Ecto neural progenitor cell (in vitro differentiated cells): ENCODE results near the gene SMARCB1.

Experiments
- DNase-seq: peaks from one replicate; pipeline ENCODE4 v3.0.0-alpha.2; 2018; ENCODE audit warnings: low spot score

SMARCB1 gene

DNA sequence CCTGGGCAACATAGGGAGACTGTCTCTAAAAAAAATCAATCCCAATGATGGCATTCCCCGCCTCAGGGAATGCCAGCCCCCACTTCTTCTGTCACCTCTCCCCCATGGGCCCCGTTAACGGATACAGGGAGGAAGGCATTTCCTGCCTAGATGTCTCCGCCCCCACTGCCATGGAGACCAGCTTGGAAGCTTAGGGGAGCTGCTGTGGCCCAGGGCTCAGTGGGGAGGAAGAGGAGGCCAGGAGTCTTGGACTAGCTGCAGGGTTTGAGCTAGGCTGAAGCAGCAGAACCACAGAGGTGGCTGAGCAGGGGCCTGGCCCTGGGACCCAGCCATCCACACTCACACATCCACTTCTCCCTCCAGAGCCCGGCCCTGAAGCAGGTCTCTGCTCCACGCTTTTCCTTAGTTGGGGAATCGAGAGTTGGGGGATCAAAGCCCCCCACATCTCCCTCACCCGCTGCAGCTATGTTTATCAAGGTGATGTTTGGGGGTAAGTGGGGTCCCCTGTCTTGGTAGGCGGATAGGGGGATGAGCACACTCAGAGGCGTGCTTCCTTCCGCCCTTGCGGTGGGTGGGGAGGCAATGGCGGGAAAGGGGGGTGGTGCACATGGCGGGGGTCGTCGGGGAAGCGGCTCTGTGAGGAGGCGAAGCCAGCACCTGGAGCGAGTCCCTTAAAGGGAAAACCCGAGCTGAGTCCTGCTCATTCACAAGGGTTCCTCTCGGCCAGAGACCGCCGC lies 23.8 kb upstream of the SMARCB1 start, which contains the start of gene C22orf15:
Gene C22orf15 (plus strand): TSS at position 149 of the 737 bp plus-strand sequence. CDS start 317 bp downstream, at position 466.
- no peak for DNase-seq

DNA sequence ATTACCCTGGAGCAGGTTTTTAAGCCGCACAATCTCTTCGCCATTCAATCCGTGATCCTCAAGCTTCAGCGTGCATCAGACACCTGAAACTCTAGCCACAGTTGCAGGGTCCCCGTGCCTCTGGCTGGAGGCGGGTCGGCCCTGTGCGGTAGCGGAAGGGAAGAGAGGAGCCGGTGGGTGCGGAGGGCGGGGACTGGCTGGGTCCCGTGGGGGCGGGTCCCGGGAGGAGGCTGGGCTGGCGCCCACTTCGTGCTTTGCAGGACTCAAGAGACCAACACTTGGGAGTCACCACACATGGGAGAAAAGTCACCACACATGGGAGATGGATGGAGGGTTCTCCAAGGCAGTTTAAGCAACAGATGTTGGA lies 23.2 kb upstream of the SMARCB1 start:
- DNase-seq, result no peak

DNA sequence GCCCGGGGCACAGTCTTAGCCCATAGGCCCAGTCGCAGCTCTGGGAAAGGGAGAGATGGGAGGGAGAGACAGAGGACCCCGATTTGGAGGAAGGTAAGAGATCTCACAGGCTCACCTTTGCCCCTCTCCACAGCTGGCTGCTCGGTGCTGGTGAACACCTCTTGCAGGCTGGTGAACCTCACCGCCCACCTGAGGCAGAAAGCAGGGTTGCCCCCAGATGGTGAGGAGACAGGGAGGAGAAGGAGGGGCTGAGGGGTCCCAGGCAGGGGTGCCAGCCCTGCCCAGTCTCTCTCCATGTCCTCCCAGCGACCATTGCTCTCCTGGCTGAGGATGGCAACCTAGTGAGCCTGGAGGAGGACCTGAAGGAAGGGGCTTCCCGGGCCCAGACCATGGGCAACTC lies 22.8 kb upstream of the SMARCB1 start:
- no peak for DNase-seq

DNA sequence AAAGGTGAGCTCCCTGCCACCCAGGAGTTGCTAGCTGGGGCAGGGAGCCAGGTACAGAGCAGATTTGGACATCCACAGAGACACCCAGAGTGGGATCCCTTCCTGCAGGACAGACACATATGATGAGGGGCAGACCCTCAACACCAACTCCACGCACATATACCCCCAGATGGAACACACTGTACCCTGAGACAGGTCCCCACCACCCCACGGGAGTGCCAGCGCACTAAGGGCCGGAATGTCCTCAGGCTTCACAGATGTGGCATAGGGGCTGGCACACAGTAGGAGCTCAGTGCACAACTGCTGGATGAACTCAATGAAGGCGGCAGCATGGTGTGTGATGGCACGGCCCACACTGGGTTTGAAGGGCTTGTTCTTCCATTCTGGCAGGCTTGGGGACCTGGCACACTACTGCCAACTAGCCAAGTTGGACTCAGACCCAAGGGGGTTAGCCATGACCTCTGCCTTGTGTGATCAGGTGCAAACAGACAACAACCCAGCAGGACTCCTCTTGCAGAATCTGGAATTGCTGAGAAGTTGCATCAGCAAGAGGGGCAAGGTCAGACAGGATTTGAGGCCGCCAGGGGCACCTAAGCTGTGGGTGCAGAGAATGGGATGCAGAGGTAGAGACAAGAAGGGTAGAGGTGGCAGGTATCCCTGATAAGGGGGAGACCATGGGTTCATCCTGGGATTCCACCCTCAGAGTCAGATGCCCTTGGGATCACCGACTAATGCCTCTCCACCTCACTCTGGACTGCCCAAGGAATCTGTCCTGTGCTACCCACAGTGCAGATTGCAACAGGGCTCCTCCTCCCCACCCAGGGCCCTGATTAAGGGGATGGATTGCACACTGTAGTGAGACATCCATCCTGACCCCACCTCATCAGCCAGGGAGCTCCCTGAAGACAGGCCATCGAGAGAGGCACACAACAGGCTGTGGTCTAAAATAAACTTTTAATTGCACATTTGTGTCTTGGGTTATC lies 21.6 kb upstream of the SMARCB1 start:
- no peak for DNase-seq

DNA sequence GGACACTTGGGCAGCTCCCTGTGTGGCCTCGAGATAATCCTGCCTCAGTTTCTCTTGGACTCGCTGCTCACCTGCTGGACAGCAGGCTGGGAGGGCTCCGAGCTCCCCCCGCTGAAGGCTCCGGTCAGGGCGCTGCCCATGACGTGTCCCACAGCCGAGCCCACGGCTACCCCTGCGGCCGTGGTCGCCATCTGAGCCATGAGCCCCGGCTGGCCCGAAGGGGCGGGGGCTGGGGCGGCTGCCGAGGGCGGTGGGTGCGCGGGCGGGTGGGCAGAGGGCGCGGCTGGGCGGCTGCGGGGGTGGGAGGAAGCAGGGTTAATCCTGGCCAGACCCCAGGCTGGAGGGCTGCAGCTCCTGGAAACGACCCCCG lies 19.5 kb upstream of the SMARCB1 start:
- peak; percentile 65 for DNase-seq

DNA sequence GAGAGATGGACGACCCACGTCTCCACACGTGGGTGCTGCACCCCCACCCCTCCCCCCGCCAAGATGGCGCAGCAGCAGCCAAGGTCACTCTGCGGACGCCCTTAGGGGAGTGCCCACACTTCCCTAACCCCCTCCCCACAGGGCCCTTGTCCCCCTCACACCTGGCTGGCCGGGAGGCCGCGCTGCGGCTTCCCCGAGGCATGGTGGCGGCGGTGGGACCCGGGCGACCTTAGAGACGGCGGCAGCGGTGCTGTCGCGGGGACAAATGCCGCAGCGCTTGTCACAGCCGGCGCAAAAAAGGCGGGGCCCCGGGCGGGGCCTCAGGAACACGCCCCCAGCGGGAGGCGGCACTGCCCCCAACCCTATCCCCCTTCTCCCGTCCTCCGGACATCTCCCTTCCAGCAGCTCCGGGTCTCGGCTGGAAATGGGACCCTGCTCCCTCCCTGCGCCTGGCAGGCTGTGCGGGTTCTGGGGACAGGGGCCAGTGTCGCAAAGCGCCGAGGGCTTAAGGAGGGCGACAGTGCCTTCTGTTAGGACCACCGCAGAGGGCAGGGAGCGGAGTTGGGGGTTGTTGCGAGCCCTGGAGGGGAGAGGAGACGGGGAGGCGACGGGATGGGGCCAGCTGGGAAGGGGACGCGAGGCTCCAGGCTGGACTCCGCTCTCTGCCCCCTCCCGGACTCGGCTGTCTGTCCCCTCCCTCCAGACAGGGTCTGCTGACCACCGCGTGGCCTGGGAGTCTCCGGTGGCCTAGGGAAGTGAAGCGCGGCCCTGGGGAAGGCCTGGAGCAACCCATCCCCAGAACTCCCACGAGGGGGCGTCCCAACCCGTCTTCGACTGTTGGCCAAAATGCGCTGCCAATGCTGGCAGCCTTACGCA lies 18.9 kb upstream of the SMARCB1 start, which contains the start of gene CHCHD10:
Gene CHCHD10 (minus strand): TSS at position 300 of the 876 bp plus-strand sequence. CDS start 98 bp downstream, at position 202.
- peak; percentile 92 for DNase-seq

DNA sequence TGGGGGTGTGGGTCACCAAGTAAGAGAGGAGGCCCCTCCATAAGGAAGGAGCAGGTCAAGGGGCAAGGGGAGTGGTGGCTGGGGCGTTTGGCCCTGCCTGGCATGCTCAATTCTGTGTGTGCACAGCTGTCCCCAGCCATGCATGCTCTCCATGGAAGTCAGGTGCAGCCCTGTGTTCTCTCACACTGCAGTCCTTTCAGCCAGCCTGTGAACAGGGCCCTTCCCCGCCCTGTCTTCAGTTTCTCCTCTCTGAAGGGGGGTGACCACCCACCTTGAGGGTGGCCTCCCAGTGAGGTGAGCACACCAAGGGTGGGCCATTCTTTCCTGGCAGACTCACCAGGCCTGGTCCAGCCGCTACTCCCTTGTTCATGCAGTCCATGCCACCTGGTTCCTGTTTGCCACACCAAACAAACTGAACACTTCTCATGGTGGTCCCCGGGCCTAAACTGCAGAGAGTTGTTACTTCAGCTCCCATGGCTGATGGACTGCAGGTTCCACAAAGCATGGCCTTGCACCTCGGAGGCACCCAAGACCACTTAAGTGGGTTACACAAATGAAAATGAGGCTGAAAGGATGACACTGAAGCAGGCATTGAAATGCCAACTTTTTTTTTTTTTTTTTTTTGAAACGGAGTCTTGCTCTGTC lies 17.3 kb upstream of the SMARCB1 start:
- DNase-seq, result no peak

DNA sequence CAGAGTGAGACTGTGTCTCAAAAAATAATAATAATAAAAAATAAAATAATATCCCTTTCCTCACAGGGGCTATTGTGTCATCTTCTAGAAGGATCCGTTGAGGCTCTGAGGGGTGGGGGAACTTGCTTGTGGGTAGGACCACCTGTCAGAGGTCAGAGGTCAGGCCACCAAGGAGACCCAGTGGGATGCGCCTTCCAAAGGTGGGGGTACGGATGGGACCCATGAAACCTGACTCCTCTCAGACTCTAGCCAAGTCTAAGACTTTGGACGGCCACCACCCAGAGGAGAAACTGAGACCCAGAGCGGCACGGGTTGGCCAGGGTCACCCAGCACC lies 14.5 kb upstream of the SMARCB1 start:
- no peak for DNase-seq

DNA sequence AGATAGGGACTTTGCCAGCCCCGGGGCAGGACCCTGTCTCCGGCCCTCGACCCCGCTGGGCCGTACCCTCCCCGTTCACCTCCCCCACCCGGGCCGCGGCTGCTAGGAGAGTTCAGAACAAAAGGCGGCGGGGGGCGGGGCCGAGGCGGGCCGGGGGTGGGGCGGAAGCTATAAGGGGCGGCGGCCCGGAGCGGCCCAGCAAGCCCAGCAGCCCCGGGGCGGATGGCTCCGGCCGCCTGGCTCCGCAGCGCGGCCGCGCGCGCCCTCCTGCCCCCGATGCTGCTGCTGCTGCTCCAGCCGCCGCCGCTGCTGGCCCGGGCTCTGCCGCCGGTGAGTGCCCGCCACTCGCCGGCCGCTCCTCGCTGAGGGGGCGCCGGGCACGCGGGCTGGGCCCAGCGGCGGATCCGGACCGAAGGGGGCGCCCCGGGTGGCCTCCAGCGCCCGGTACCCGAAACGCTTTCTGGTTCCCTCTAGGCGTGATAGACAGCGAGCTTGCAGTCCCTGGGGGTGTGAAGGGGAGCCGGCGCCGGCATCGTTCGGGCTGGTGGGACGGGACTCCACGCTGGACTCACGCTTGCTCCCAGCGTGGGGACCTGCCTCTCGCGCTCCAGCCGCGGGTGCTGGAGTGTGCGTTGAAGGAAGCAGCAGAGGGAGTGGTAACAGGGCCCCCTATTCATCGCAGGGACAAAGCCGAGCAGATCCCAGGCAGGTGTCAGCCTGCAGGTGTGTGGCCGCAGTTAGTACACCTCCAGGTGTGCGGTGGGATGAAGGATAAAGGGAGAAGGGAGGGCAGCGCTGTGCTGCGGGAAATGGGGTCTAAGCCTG lies 13.9 kb upstream of the SMARCB1 start, which contains the start of gene MMP11:
Gene MMP11 (plus strand): TSS at position 201 of the 825 bp plus-strand sequence. CDS start 22 bp downstream, at position 223.
- DNase-seq, result peak; percentile 84

DNA sequence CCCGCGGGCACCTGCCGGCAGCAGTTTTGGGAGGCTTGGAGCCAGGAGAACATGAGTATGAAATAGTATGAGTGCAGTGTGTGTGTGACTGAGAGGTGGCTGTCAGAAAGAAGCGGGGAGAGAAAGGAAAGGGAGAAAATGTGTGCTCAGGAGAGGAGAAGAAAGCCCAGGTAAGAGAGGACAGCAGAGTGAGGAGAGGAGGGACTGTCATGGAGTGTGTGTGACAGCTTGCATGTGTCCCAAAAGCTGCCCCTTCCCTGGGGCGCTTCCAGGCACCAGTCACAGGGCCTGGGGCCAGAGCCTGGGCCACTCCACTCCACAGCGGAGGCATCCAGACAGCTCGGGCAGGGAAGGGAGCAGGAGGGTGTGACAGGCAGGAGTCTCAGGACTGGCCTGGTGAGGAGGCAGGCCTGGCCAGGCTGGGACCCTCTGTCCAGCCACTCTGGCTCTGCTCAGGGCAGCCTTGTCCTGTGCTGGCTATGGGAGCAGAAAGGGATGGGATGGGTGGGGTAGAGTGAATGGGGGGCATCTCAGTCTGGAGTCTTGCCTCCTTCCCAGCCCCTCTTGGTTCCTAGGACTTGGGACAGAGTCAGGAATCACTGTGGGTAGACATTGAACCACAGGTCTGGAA lies 13.2 kb upstream of the SMARCB1 start:
- no peak for DNase-seq

DNA sequence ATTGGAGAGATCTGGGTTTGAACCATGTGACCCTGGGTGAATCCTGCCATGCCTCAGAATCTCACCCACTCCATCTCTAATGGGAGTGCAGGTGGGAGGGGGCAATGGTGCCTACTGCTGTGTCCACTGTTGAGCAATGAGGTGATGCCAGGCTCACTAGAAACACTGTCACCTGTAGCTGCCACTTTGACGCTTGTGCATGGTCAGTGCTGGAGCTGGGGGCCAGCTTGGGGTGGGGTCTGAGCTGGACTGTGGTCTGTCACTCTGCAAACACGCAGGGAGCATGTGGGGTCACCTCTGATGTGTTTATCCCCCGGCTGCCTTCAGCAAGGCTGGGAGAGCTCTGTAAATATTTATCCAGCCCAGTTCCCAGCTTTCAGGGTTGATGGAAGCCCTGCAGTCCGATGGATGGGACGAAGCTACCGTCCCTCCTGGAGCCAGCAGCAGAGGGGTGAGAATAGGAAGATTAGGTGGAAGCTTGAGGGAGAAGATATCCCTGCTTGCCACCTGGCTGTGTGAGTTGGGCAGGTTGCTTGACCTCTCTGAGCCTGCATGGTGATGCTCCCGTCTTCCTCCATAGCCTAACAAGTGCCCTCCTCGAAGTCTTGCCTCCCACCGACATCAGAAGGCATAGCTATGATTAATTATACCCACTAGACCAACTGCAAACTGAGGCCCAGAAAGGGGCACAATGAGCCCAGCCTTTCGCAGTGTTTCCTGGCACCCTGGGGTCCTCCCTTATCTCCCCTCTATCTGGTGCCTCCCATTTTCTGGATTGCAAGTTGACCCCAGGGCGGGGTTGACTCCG lies 12.4 kb upstream of the SMARCB1 start:
- no peak for DNase-seq

DNA sequence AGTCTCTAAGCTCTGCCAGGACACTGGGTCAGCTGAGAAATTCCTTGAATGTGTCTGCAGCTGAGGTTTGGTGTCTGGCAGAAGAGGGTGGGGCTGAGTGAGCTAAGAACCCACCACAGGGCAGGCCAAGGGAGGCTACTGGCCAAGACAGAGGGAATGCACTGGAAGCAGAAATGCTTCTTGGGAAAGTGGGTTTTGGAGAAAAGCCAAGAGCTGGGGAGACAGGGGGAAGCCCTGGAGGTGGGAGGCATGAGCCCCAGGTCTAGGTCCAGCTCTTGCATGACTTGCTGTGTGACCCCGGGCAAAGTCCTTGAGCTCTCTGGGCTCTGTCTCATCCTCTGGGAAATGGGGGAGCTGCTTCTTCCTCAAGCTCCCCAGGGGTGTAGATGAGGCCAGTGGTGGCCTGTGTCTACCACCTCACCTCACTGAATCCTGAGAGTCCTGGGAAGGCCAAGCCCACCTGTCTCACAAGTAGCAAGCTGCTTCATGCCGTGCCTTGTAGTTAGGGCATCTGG lies 11.8 kb upstream of the SMARCB1 start:
- peak; percentile 53 for DNase-seq

DNA sequence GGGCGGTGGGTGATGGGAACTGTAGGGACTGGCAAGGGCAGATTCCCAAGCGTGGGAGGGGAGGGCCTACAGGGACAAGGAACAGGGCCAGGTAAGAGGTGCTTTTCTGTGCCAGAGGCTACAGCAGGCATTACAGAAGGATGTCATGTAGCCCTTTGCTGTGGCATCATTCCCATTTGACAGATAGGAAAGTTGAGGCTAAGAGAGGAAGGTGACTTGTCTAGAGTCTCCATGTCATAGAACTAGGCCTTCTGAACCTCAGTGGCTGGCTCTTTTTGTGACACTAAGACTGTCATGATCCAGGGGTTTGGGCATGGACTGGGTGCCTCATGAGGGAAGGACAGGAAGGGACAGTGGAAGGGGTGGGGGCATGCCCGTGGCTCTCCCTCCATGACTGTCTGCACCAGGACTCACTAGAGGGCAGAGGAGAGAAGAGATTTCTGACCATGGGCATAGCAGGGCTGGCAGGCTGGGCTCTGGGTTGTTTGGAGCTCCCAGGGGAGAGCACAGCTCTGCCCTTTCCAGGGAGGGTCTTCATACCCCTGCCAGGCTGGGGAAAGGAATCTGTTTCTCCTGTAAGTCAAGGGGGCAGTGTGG lies 10.9 kb upstream of the SMARCB1 start:
- DNase-seq, result no peak

DNA sequence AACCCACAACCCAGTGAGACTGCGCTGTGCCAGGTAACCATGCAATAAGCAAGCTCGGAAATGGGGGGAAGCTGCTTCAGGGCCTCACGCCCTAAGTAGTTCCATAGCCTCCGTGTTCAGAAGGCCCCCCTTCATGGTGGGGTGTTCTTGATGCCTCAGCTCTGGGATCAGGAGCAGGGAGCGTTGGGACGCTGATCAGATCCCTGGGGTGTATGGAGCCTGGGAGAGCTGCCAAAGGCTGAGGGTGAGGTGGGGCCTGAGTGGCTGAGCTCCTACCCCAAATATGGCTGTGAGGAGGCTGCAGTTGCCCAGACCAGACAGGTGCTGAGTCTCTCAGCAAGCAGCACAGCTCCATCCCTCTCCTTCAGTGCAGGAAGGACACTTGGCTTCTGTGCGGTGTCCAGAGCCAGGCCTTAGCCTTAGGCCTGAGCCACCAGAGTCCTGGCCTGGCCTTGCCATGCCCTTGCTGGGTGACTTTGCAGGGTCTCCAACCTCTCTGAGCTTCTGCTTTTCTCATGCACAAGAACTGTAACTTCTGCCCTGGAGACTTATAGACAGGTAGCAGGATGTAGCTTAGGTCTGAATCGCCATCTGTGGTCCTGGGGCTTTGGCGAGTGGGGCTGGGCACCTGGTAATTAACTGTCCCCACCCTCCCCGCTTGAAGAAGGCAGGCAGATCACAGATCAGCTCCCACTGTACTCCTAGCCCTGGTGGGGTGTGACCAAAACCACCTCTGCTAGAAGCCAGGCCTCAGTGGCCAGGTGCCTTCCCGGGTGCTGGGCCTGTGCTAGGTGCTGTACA lies 8.8 kb upstream of the SMARCB1 start:
- no peak for DNase-seq

DNA sequence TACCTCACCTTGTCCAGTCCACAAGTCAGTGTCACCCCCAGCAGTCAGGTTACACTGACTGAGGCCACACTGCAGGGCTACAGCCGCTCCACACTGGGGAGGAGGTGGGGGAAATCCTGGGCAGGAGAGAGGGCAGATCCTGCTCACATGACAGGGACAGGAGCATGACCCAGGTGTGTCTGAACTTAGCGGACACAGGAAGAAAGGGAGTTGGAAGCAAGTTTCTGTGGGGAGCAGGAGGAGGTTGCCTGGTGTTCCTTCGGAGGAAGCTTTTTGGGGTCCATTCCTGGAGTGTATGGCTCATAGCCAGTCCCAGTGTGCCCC lies 8.2 kb upstream of the SMARCB1 start:
- DNase-seq, result no peak

DNA sequence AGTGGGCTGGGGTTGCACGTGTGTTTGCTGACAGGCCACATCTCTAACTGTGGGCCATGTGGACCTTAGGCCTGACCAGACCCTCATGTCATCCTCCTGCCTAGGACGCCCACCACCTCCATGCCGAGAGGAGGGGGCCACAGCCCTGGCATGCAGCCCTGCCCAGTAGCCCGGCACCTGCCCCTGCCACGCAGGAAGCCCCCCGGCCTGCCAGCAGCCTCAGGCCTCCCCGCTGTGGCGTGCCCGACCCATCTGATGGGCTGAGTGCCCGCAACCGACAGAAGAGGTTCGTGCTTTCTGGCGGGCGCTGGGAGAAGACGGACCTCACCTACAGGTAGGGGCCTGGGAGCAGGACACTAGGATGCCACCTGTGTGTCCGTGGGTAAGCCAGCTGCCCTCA lies 7.7 kb upstream of the SMARCB1 start:
- DNase-seq, result no peak

DNA sequence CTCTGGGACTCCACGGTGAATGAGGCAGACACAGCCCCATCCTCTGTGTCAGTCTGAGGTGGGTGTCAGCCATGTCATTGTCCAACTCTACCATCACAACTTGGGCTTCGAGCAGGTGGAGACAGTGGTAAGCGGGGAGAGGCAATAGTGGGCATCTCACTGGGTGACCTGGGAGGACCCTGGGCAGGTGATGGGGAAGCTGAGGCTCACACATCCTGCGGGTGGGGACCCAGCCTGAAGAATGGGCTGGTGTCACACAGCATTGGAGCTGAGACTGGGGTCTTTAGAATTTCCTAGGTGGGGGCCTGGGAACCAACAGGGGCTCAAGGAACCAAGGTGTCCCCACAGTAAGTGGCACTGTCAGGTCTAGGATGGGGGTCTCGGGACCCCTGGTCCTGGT lies 7.0 kb upstream of the SMARCB1 start:
- DNase-seq, result no peak
